NCI-H1048 (cell line): ENCODE results near the gene LRRC37A.
"Not testable (repeated sequence)": the region's sequence is repeated elsewhere in the genome, so short reads cannot be mapped to it uniquely, and the experiment has no call there.

Experiments
- DNase-seq: peaks from one replicate; lab custom pipeline; 2025; lab: John Stamatoyannopoulos, UW

The LRRC37A gene

DNA sequence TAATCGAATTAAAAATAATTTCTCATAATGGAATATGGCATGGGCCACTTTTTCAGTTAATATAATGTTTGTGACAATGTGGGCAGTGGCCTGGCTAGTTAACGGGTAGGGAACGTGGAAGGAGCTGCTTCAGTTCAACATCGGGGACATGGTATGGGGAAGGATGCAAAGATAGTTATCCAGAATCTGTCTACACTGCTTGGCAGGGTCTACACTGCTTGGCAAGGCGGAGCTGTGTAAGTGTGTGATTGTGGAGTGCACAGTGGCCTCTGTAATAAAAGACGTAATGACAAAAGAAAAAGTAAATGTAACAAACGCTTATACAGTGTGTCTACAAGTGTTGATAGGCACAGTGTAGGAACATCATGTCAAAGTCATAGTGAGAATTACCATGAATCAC, 7.3 kb upstream of the LRRC37A start:
- not testable (repeated sequence) for DNase-seq

DNA sequence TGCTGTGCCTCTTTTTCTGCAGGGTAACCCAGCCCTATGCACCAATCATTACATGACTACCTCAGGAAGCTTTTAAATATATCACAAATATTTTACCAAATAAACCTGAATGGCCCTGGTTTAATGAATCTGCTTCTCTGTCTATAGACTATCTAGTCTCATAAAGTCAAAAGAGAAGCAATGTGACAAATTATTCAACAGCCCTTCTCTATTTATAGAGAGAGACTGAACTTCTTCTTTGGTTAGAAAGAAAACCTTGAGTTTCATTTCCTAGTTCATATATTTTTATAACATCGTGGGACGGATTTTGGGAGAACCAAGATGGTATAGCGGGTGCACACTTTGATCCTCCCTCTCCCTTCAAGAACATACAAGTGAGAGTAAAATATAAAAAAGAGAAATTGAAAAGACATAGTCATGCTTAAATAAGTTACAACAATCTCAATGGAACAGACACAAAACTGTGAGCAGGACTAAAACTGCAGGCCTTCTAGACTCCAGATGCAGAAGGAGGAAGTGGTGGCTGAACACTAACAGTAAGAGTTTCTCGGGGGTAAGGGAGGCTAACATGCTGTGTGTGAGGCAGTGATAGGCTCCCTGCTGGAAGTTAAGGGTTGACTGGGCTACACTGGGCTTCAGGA, 3.9 kb upstream of the LRRC37A start:
- DNase-seq: not testable (repeated sequence)

DNA sequence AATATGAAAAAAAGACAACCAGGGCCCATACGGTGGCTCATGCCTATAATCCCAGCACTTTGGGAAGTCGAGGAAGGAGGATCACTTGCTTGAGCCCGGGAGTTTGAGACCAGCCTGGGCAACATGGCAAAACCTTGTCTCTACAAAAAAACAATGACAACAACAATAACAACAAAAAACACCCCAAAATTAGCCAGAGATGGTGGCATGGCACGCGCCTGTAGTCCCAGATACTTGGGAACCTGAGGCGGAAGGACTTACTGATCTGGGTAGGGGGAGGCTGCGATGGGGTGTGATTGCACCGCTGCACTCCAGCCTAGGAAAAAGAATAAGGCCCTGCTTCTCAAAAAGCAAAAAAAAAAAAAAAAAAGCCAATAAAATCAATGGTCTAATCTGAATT, 3.3 kb upstream of the LRRC37A start:
- DNase-seq: not testable (repeated sequence)

DNA sequence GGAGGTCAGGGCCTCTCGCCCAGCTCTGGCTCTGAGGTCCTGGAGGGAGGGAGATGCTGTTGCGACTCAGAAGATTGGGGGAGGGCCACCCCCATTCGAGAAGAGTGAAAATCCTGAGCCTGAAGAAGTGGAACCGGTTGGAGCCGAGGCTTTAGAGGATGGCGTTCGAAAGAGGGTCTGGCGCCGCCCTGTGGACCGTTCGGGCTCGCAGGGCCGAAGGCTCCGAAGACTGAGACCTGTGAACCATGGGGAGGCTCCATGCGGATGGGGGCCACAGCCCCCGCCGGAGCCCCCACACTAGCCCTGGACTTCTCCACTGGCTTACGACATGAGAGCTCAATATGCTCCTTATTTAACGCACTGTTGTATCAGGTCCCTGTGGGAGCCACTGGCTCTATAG, 46.3 kb downstream of the LRRC37A start:
- DNase-seq: not testable (repeated sequence)

DNA sequence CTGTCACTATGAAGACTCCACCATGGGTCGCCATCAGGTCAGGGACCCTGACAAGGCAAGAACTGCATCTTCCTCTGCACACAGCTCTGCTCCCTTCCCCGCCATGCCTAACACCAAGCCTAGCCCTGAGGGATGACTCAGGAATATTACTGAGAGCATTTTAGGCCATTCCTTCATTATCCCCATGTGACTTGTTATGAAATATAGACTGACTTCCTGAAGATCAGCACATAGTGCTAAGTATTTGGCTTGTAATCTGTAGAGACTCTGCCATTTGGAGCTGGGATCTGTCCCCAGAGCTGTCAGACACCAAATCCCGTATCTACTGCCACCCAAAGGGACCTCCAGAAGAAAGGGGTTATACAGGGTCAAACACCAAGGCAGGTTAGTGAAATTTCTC, 47.2 kb downstream of the LRRC37A start:
- DNase-seq: not testable (repeated sequence)

DNA sequence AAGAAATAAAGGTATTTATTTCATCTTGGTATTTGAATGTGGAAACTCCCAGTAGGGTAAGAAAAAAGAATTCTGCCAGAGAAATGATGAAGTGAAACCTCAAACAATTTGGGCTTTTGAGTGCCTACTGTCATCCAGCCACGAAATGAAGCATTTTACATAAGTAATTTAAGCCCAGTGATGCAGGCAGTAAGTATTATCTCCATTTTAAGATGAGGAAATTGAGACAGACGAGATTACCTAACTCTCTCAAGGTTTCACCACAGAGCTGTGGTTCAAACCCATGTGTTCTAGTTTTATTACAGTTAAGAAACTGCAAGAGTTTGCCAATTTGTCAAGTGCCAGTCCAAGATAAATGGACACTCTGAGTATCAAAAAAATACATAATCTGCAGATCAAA, 53.4 kb downstream of the LRRC37A start:
- not testable (repeated sequence) for DNase-seq

DNA sequence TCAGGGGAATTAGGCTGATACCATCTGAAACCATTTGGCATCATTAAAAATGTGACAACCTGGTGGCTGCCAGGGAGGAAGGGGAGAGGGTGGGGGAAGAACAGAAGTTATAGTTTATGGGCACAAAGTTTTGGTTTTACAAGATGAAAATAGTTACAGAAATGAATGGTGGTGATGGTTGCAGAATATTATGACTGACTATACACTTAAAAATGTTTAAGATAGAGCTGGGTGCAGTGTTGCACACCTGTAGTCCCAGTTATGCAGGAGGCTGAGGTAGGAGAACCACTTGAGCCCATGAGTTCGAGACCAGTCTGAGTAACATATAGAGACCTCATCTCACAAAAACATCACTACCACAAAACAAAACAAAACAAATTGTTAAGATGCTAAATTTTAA, 54.1 kb downstream of the LRRC37A start:
- not testable (repeated sequence) for DNase-seq

DNA sequence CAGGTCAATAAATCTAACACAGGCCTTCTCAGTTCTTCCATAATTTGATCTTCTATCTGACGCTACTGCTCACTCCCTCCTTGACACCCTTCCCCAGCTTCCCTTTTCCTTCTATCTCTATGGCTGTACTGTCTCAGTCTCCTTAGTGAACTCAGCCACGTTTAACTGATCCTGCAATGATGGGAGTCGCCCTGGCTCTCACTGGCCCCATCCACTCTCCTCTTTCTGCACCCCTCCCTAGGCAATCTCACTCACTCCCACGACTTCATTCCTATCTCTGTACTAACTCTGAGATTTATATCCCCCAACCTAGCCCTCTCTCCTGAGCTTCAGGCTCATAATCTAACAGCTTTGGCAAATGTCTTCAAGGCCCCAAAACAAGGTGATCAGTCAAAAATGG, 58.9 kb downstream of the LRRC37A start:
- not testable (repeated sequence) for DNase-seq

DNA sequence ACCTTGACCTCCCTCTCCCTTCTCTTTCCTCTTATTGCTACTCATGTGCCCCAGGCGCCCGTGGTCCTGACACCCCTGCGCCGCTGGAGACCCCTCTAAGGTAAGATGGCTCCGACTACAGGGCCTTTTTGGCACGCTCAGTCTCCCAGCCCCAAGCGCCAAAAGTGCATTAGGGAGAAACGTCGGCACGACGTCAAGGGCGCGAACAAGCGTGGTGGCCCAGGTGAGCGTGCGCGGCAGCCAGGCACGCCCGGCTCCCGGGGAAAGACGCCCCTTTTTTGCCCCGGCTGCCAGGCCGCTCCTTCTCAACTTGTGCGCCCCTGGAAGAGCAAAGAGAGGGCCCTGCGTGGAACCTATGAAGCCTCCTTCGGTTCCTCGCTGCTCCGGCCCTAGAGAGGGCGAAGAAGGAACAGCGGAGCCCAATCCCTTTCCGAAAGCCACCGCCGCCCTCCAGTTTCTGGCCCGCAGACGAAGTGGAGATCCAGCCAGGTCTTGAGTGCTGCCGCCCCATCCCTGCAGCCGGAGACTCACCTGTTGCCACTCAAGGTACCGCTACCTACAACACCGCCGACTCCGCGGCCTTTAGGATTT, 66.3 kb downstream of the LRRC37A start:
- not testable (repeated sequence) for DNase-seq

DNA sequence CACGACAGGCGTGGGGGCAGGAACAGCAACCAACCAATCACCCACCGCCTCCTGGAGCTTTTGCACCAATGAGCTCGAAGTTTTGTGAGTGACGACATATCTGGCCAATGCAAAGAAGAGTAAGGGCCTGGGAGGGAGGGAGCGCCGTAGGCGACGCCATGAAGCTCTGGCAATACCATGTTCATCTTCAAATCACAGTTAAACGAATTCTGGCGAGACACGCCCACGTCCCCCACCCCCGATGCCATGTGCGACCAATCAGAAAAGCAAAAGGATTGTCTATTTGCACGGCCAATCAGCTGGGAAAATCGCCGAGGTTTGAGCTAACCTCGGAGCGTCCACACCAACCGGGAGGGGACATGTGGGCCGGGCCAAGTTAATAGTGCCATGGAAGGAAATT, 66.8 kb downstream of the LRRC37A start, which contains the start of gene ARL17B:
Gene ARL17B (minus strand): TSS at position 12 of the 400 bp plus-strand sequence. CDS start 3,369 bp downstream, outside the sequence.
- DNase-seq: not testable (repeated sequence)

DNA sequence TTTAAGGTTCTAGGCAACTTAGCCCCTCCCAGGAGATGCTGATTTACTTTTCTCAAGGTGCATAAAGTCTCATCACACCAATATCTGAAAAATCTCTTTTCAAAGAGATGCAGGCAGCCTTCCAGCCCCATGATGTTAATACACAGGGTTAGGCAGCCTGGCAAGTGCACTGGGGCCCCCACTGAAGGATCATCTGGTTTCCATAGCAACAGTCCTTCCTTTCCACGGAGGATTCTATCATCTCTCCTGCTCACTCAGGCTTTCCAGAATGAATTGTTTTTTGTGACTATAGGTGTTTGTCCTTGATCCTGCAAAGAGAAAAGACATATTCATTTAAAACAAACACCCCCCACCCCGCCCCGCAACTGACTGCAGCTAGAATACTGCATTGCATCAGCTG, 72.6 kb downstream of the LRRC37A start:
- not testable (repeated sequence) for DNase-seq

DNA sequence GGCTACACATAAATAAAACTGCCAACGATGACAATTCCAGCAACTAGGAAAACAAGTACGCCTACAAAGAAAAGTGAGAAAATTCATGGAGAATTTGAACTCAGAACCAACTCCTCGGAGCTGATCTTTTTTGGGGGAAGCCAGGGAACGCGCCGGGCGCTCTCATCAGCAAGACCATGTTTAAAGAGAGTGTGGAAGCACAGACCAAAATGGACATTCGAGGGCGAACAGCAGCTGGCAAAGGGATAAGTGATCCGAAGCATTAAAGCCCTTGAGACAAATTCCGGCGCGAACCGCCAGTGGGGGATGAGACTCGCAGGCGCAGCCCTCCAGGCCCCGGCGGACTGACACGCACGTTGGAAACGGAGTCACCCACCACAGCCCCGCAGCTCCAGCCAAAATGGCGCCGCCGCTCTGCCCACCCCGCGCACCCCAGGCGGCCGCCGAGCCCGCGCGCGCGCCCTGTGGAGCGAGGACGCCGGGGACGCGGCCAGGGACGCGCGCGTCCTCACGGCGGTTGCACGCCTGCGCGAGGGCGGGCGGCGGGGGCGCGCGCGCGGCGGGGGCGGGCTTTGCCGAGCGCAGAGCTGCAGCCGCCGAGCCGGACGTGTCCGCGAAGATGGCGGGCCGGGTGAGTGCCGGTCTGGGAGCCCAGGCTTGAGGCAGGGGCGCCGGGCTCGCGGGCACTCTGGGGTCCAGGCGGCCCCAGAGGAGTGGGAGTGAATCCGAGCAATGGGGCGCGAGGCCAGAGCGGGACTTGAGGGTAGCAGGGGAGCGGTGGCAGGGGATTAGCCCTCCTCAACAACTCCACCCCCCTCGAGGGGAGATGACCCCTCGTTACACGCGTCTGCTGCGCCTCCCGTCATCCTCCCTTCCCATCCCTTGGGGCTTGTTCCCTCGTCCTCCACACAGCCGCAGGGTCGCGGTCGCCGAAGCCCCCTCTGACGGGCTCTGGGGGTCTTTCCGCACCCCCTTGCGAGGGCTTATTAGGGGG, 77.6 kb downstream of the LRRC37A start:
- DNase-seq: not testable (repeated sequence)

DNA sequence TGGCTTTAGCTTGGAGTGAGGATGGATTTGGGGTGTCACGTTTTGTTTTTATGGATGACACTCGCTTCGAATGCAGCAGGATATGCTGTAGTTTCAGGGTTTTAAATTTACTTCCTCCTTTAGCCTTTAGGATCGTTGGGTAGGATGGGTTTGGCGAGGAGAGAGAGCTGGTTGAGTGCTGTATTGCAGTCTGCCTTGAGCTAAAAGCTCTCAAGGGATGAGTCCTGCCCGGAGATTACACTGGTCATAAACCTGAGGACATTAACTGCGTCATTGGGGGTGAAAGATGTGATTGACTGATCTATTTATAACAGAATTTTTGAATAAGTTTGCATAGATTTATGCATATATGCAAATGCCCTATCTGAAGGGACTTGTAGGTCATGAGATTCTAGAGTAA, 78.5 kb downstream of the LRRC37A start:
- not testable (repeated sequence) for DNase-seq

DNA sequence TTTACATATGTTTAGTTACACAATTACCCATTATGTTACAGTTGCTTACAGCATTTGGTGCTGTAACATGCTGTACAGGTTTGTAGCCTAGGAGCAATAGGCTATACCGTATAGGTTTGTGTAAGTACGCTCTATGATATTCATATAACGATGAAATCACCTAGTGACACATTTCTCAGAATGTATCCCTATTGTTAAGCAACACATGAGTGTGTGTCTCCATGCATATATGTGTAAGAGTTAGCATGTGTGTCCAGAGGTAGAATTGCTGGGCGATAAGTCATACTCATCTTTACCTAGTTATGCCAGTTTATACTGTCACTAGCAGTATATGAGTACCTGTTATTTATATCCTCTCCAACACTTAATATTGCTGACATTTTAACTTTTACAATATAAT, 88.2 kb downstream of the LRRC37A start:
- DNase-seq: not testable (repeated sequence)

DNA sequence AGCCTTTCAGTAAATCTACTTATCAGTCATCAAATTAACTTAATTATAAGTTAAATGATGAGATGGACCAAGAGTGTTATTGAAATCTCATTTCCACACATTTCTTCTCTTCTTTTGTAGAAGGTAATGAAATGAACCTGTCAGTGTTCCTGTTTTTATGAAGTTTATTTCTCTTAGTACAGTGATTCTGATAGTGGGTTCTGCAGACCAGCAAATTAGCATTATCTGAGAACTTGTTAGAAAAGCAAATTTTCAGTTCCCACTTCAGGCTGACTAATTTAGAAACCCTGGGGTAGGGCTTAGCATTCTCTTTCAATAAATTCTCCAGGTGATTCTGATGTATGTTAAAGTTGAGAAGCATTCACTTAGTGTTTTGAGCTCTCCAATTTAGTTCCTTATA, 90.6 kb downstream of the LRRC37A start:
- not testable (repeated sequence) for DNase-seq
